Pancreas (tissue), 10 donors: ENCODE measurements around the gene CNOT1. TPM values are rescaled to one million over a fixed set of nuclear protein-coding genes. Genes with fewer than 3 reads are reported as not detected.
"Not testable (repeated sequence)": the region's sequence is repeated elsewhere in the genome, so short reads cannot be mapped to it uniquely, and the experiment has no call there.

Source experiments
- ATAC-seq, 4 donors: fragments of 200-7000 bp; cut with Tn5 transposase; one replicate each; pipeline versions ENCODE4 v1.8.0 to v1.9.1; 2020; ENCODE audit warnings: mild to moderate bottlenecking in 4 of 4, moderate library complexity in 4 of 4
- DNase-seq, 6 donors: peaks; one replicate each; pipeline ENCODE4 v3.0.0-alpha.2; 2020
- FAIRE-seq: peaks from 2 replicates; lab custom pipeline; 2012; peaks lifted over from hg19 to GRCh38; lab: Jason Lieb, UNC
- H3K27ac ChIP-seq, 4 donors: fragments of 200-600 bp; sonication (generic); 1 replicate in 3 of 4; 2 replicates in 1 of 4; pipeline versions ENCODE4 v1.5.0 to v1.8.0; 2020
- H3K27me3 ChIP-seq, 4 donors: fragments of 200-600 bp; one replicate each; pipeline ENCODE4 v1.8.0; 2021
- H3K36me3 ChIP-seq, 3 donors: fragments of 200-600 bp; sonication (generic) in 1 of 3; one replicate each; pipeline versions ENCODE4 v1.5.0 to v1.8.0; 2020 to 2021
- H3K4me1 ChIP-seq, 3 donors: fragments of 200-600 bp; one replicate each; pipeline ENCODE4 v1.8.0; 2021
- H3K4me3 ChIP-seq, 4 donors: fragments of 200-600 bp; sonication (generic) in 2 of 4; one replicate each; pipeline versions ENCODE4 v1.5.0 to v1.8.0; 2020 to 2021
- H3K9me3 ChIP-seq, 4 donors: fragments of 200-600 bp; one replicate each; pipeline ENCODE4 v1.8.0; 2021
- CTCF ChIP-seq, 4 donors: fragments of 200-600 bp; sonication (generic) in 3 of 4; IDR thresholded peaks; one replicate each; pipeline versions ENCODE4 v1.5.0 to v1.8.0; 2021; ENCODE audit warnings: antibody characterized with exemption in 4 of 4
- WGBS, 2 donors: extraction: QIAGEN DNeasy Blood & Tissue Kit; methylation state at CpG; one replicate each; pipeline ENCODE4 v1.1.7; 2013; 5-methylcytosine and 5-hydroxymethylcytosine counted together
- intact Hi-C, 3 donors: fragments of 100-400 bp; cut with DNase I; formaldehyde crosslinking; loops; one replicate each; pipeline versions ENCODE4 v1.11.1 to v1.14.2; 2022
- polyA plus RNA-seq, 2 donors: library from polyadenylated mRNA; stranded (reverse); fragments of 200-250 nt; gene quantifications; one replicate each; pipeline ENCODE4 v1.2.3, GENCODE V29; 2013
- total RNA-seq, 6 donors: library from RNA; stranded (reverse); fragmentation: NEBNext Ultra II Directional in 4 of 6; extraction: Animal tissue kit (Norgen Biotek cat#: 25700) in 4 of 6; gene quantifications; one replicate each; pipeline versions ENCODE4 v1.2.1 to v1.2.4, GENCODE V29; 2021 to 2023
- donor health status: healthy with polysubstance abuse.
- donor health status: DM: no; HTN: no; CAD: no; lungs with moderate emphysema.
- donor health status: DM: no; HTN: no; CAD: no.
- donor health status: control.
- donor health status: control.
- donor health status: Bipolar disorder and iron deficiency.
- donor health status: DM: yes; HTN: yes; CAD: no.
- donor health status: DM: no; HTN: no; CAD: no.
- donor health status: DM: no; HTN: no; CAD: no.
- donor health status: DM: yes; HTN: yes; CAD: no.

Gene CNOT1
- total and polyA plus RNA-seq, 8 donors = 24.3 to 84.4 (median 60.0) TPM

- Histone ChIP-seq H3K27me3 (no peaks in the 10 kb centered on the region), H3K9me3 (no peaks in the 10 kb centered on the region), H3K27ac (no peak overlapping the region), H3K36me3 (no peaks in the 10 kb centered on the region), H3K4me1 (no peaks in the 10 kb centered on the region), H3K4me3 (no peak overlapping the region)
- intact Hi-C loops = no loop called here
- DNase-seq (peak in 1 of 6 donors; percentile 1), ATAC-seq (no peak), FAIRE-seq (no peak)
- no peak for TF ChIP-seq CTCF (IDR thresholded peaks at IDR 0.05)
These were observed 40.6 kb upstream of the CNOT1 start for GRCh38 chr16:58670177-58670576.

- DNase-seq (no peak), ATAC-seq (no peak), FAIRE-seq (no peak)
- no peaks in the 10 kb centered on the region for H3K9me3 ChIP-seq
- no peaks in the 10 kb centered on the region for H3K36me3 ChIP-seq
- H3K27me3 ChIP-seq = no peaks in the 10 kb centered on the region
- no peak overlapping the region for H3K27ac ChIP-seq
- intact Hi-C loops = loop anchor here in 1 of 3 donors (2.0 kb wide), 1 partner anchor 154 kb away; no protein-coding TSS in a partner anchor
- 58 to 87% methylated on average over 8 of the region's 8 CpGs for WGBS, 2 donors
- no peak overlapping the region for H3K4me3 ChIP-seq
- no peak for TF ChIP-seq CTCF (IDR thresholded peaks at IDR 0.05)
- no peaks in the 10 kb centered on the region for H3K4me1 ChIP-seq
These were observed 35.6 kb upstream of the CNOT1 start for GRCh38 chr16:58665200-58665599.

- intact Hi-C loops = no loop called here
- DNase-seq (peak in 4 of 6 donors; percentile 37 to 70 (median 48)), FAIRE-seq (no peak), ATAC-seq (peak; percentile 96 to 100 (median 99))
- no peak overlapping the region for H3K27ac ChIP-seq
- no peaks in the 10 kb centered on the region for H3K9me3 ChIP-seq
- WGBS, 2 donors = 20 to 21% methylated on average over 12 of the region's 12 CpGs
- no peak overlapping the region for H3K4me3 ChIP-seq
- peak in 3 of 4 donors; percentile 30 to 37 (median 33) for TF ChIP-seq CTCF (IDR thresholded peaks at IDR 0.05)
- H3K4me1 ChIP-seq = no peaks in the 10 kb centered on the region
- no peaks in the 10 kb centered on the region for H3K36me3 ChIP-seq
- no peaks in the 10 kb centered on the region for H3K27me3 ChIP-seq
These were observed 31.7 kb upstream of the CNOT1 start for GRCh38 chr16:58661199-58661830.

- not testable (repeated sequence) for DNase-seq, FAIRE-seq, H3K9me3 ChIP-seq, ATAC-seq, H3K36me3 ChIP-seq, H3K27ac ChIP-seq, H3K4me3 ChIP-seq, H3K27me3 ChIP-seq, H3K4me1 ChIP-seq
- intact Hi-C loops = loop anchor here in 1 of 3 donors (5.0 kb wide), 1 partner anchor 148 kb away; no protein-coding TSS in a partner anchor
- 77 to 89% methylated on average over 11 of the region's 11 CpGs for WGBS, 2 donors
These were observed 30.3 kb upstream of the CNOT1 start for GRCh38 chr16:58659911-58660310.

- no peak for DNase-seq
- H3K27ac ChIP-seq = no peak overlapping the region
- no peaks in the 10 kb centered on the region for H3K9me3 ChIP-seq
- no peaks in the 10 kb centered on the region for H3K27me3 ChIP-seq
- peaks cover 0 to 6% (median 0%) of the 10 kb centered on the region in 3 donors for H3K4me1 ChIP-seq
- no peaks in the 10 kb centered on the region for H3K36me3 ChIP-seq
- intact Hi-C loops = loop anchor here in 1 of 3 donors (5.0 kb wide), 1 partner anchor 147 kb away; no protein-coding TSS in a partner anchor
- FAIRE-seq = no peak
- no peak for ATAC-seq
- H3K4me3 ChIP-seq = no peak overlapping the region
- TF ChIP-seq CTCF (IDR thresholded peaks at IDR 0.05) = no peak
- WGBS, 2 donors = 86 to 87% methylated on average over 3 of the region's 3 CpGs
These were observed 29.2 kb upstream of the CNOT1 start for GRCh38 chr16:58658796-58659211.
